ENCODE data around the gene GOLGA6L22.
"Not testable (repeated sequence)": the region's sequence is repeated elsewhere in the genome, so short reads cannot be mapped to it uniquely, and the experiment has no call there.

The GOLGA6L22 gene

GRCh38 chr15:22458603-22459002 is at the start of gene GOLGA6L22:
GOLGA6L22 (plus strand) TSS chr15:22458903; CDS start chr15:22458994, 91 bp downstream.
- not testable (repeated sequence) for H3K4me3 ChIP-seq (replicated peaks in 1 of 2; ENCODE audit: low read depth in 2 of 2, low read length in 2 of 2); DNase-seq (ENCODE audit: low read depth in 2 of 2)

- DNase-seq (ENCODE audit: low read depth in 2 of 2); H3K4me3 ChIP-seq (replicated peaks in 1 of 2; ENCODE audit: low read depth in 2 of 2, low read length in 2 of 2): not testable (repeated sequence)
Measured at GRCh38 chr15:22417288-22417687, 41.4 kb upstream of the GOLGA6L22 start.

- DNase-seq (ENCODE audit: low read depth in 2 of 2); H3K4me3 ChIP-seq (replicated peaks in 1 of 2; ENCODE audit: low read depth in 2 of 2, low read length in 2 of 2): not testable (repeated sequence)
Measured at GRCh38 chr15:22417795-22418194, 40.9 kb upstream of the GOLGA6L22 start.

- not testable (repeated sequence) for H3K4me3 ChIP-seq (replicated peaks in 1 of 2; ENCODE audit: low read depth in 2 of 2, low read length in 2 of 2); DNase-seq (ENCODE audit: low read depth in 2 of 2)
Measured at GRCh38 chr15:22418212-22418611, 40.5 kb upstream of the GOLGA6L22 start.

- not testable (repeated sequence) for H3K4me3 ChIP-seq (replicated peaks in 1 of 2; ENCODE audit: low read depth in 2 of 2, low read length in 2 of 2); DNase-seq (ENCODE audit: low read depth in 2 of 2)
Measured at GRCh38 chr15:22418666-22419065, 40.0 kb upstream of the GOLGA6L22 start.

- H3K4me3 ChIP-seq (replicated peaks in 1 of 2; ENCODE audit: low read depth in 2 of 2, low read length in 2 of 2); DNase-seq (ENCODE audit: low read depth in 2 of 2): not testable (repeated sequence)
Measured at GRCh38 chr15:22420340-22420739, 38.4 kb upstream of the GOLGA6L22 start.

GRCh38 chr15:22429426-22429825 is 29.3 kb upstream of the GOLGA6L22 start:
- not testable (repeated sequence) for DNase-seq (ENCODE audit: low read depth in 2 of 2); H3K4me3 ChIP-seq (replicated peaks in 1 of 2; ENCODE audit: low read depth in 2 of 2, low read length in 2 of 2)

- not testable (repeated sequence) for DNase-seq (ENCODE audit: low read depth in 2 of 2); H3K4me3 ChIP-seq (replicated peaks in 1 of 2; ENCODE audit: low read depth in 2 of 2, low read length in 2 of 2)
Measured at GRCh38 chr15:22431687-22432086, 27.0 kb upstream of the GOLGA6L22 start.

GRCh38 chr15:22494490-22495113 is 35.9 kb downstream of the GOLGA6L22 start:
- peak overlapping the region; percentile 28 to 43 for H3K4me3 ChIP-seq (replicated peaks in 1 of 2; ENCODE audit: low read depth in 2 of 2, low read length in 2 of 2)
- peak; percentile 40 to 87 for DNase-seq (ENCODE audit: low read depth in 2 of 2)

GRCh38 chr15:22497200-22497599 is 38.5 kb downstream of the GOLGA6L22 start:
- H3K4me3 ChIP-seq (replicated peaks in 1 of 2; ENCODE audit: low read depth in 2 of 2, low read length in 2 of 2); DNase-seq (ENCODE audit: low read depth in 2 of 2): not testable (repeated sequence)

- DNase-seq (ENCODE audit: low read depth in 2 of 2), result not testable (repeated sequence)
Measured at GRCh38 chr15:22498220-22498925, 39.7 kb downstream of the GOLGA6L22 start.

GRCh38 chr15:22502272-22502671 is 43.6 kb downstream of the GOLGA6L22 start:
- DNase-seq (ENCODE audit: low read depth in 2 of 2); H3K4me3 ChIP-seq (replicated peaks in 1 of 2; ENCODE audit: low read depth in 2 of 2, low read length in 2 of 2): not testable (repeated sequence)

More at GRCh38 chr15:22498220-22498925, 39.7 kb downstream of the GOLGA6L22 start:
- not testable (repeated sequence) for H3K4me3 ChIP-seq (replicated peaks in 1 of 2; ENCODE audit: low read depth in 2 of 2, low read length in 2 of 2)

GRCh38 chr15:22506959-22507358 is 48.3 kb downstream of the GOLGA6L22 start:
- H3K4me3 ChIP-seq (replicated peaks in 1 of 2; ENCODE audit: low read depth in 2 of 2, low read length in 2 of 2); DNase-seq (ENCODE audit: low read depth in 2 of 2): not testable (repeated sequence)

GRCh38 chr15:22516140-22516539 is 57.4 kb downstream of the GOLGA6L22 start:
- DNase-seq (ENCODE audit: low read depth in 2 of 2); H3K4me3 ChIP-seq (replicated peaks in 1 of 2; ENCODE audit: low read depth in 2 of 2, low read length in 2 of 2): not testable (repeated sequence)
